Peyer's patch (tissue), 4 donors: ENCODE measurements around the gene TYW1B.
"Not testable (repeated sequence)": the region's sequence is repeated elsewhere in the genome, so short reads cannot be mapped to it uniquely, and the experiment has no call there.

Source experiments
- POLR2A ChIP-seq, 2 donors: fragments of 450-650 bp; IDR thresholded peaks; one replicate each; pipeline ENCODE4 v1.5.1; 2017; ENCODE audit warnings: antibody characterized with exemption in 2 of 2, mild to moderate bottlenecking in 2 of 2, moderate library complexity in 2 of 2
- TF ChIP-seq, protein P1 (sequence below), 6 experiments: fragments of 450-650 bp in 4 of 6; fragments of 200-600 bp in 2 of 6; sonication (generic) in 1 of 6; IDR thresholded peaks; one replicate each; pipeline ENCODE4 v1.5.1; 2017 to 2019; ENCODE audit warnings: antibody characterized with exemption in 6 of 6, mild to moderate bottlenecking in 3 of 6, moderate library complexity in 1 of 6

- TF ChIP-seq, protein P1, sequence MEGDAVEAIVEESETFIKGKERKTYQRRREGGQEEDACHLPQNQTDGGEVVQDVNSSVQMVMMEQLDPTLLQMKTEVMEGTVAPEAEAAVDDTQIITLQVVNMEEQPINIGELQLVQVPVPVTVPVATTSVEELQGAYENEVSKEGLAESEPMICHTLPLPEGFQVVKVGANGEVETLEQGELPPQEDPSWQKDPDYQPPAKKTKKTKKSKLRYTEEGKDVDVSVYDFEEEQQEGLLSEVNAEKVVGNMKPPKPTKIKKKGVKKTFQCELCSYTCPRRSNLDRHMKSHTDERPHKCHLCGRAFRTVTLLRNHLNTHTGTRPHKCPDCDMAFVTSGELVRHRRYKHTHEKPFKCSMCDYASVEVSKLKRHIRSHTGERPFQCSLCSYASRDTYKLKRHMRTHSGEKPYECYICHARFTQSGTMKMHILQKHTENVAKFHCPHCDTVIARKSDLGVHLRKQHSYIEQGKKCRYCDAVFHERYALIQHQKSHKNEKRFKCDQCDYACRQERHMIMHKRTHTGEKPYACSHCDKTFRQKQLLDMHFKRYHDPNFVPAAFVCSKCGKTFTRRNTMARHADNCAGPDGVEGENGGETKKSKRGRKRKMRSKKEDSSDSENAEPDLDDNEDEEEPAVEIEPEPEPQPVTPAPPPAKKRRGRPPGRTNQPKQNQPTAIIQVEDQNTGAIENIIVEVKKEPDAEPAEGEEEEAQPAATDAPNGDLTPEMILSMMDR (IDR thresholded peaks at IDR 0.05): not testable (repeated sequence)
- not testable (repeated sequence) for TF ChIP-seq POLR2A (IDR thresholded peaks at IDR 0.05)
Observed at GRCh38 chr7:72843166-72843565, 15.2 kb upstream of the TYW1B start.
